GM10266 (cell line): Measurements from ENCODE around the gene ENOSF1.
"Not testable (repeated sequence)": the region's sequence is repeated elsewhere in the genome, so short reads cannot be mapped to it uniquely, and the experiment has no call there.

Source experiments
- DNase-seq: peaks from one replicate; pipeline ENCODE4 v3.0.0; 2012; ENCODE audit errors: extremely low spot score
- CTCF ChIP-seq: IDR thresholded peaks from 2 replicates; pipeline ENCODE4 v1.5.1; 2012; ENCODE audit warnings: mild to moderate bottlenecking, low read depth; ENCODE audit not compliant: control insufficient read depth, insufficient read depth; ENCODE audit errors: missing control alignments

Gene ENOSF1

DNA sequence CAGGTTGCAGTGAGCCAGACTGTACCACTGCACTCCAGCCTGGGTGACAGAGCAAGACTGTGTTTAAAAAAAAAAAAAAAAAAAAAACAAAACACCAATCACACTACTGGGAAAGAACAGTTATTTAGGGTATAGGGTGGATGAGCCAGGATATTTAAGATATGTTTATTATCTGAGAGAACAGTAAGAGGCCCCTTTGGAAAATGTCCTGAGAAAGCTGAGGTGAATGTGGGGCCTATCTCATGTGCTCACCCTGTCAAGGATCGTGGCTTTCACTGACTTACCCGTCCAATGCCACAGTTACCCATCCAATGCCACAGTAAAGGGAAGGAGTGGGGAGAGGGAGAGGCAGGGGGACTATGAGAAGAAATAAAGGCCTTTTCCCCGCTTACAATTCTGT is 19.9 kb upstream of the ENOSF1 start:
- no peak for TF ChIP-seq CTCF
- DNase-seq: no peak

GRCh38 chr18:731185-731584 is 18.8 kb upstream of the ENOSF1 start:
- DNase-seq: no peak
- no peak for TF ChIP-seq CTCF

DNA sequence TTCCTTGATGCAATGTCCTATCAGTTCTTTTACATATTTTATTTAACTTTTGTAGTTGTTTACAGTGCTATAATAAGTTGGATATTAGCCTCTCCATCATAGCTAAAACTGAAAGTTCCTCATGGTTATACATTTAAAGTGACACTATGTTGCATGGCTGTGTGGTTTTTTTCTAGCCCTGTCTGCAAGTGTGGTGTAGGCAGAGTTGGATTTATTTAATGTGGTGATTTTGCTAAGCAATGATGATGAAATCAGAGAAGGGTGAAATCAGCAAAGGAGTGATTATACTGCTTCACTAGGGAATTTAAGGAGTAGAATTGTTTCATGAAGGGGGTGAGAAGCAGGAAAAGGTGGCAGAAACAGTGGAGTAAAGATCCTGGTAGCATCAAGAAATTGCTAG is 18.3 kb upstream of the ENOSF1 start:
- TF ChIP-seq CTCF: no peak
- no peak for DNase-seq

DNA sequence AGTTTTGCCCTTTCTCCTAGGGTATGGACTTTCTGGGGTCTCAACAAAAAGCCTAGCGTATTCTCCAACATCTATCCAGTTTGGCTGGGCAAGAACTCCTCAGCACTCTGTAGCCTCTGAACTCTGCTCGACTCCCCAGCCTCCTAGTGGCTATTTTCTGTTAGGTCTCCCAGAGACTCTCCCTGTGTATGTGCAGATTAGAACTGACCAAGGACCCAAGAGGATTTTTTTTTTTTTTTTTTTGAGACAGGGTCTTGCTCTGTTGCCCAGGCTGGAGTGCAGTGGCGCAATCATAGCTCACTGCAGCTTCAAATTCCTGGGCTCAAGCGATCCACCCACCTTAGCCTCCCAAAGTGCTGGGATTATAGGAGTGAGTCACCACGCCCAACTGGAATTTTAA is 17.7 kb upstream of the ENOSF1 start:
- not testable (repeated sequence) for DNase-seq
- TF ChIP-seq CTCF: peak; percentile 3

DNA sequence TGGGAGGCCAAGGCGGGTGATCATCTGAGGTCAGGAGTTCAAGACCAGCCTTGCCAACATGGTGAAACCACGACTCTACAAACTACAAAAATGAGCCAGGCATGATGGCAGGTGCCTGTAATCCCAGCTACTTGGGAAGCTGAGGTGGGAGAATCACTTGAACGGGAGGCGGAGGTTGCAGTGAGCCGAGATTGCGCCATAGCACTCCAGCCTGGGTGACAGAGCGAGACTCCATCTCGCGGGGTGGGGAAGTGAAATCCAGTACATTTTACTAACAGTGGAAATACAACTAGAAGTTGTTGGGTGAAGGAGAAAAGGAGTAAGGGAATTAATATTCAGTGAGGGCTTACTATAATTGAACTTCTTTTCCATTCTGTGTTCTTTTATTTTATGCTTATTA is 13.2 kb upstream of the ENOSF1 start:
- TF ChIP-seq CTCF: no peak
- no peak for DNase-seq

GRCh38 chr18:723541-724080 is 11.2 kb upstream of the ENOSF1 start:
- TF ChIP-seq CTCF: no peak
- no peak for DNase-seq

- no peak for DNase-seq
Measured at GRCh38 chr18:717003-717402, 4.6 kb upstream of the ENOSF1 start.

More at GRCh38 chr18:717003-717402, 4.6 kb upstream of the ENOSF1 start:
- TF ChIP-seq CTCF: no peak
